ENCODE results near the gene AFG3L2. TPM values are rescaled to one million over a fixed set of nuclear protein-coding genes. Genes with fewer than 3 reads are reported as not detected.
"Not testable (repeated sequence)": the region's sequence is repeated elsewhere in the genome, so short reads cannot be mapped to it uniquely, and the experiment has no call there.

Gene AFG3L2
- total RNA-seq, 1 donor from 2014 or later: 55.3 TPM

DNA sequence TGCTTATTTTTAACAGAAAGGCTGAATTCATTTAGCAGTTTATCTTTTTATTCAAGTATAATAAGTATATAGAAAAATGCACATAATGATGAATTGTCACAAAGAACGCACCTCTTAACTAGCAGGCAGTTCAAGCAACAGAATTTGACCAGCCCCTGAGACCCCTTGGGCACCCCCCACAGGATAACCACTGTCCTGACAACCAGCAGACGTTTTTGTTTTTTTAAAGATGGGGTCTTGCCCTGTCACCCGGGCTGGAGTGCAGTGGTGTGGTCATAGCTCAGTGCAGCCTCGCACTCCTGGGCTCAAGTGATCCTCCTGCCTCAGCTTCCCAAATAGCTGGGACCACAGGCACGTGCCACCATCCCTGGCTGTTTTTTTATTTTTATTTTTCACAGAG lies 44.7 kb upstream of the AFG3L2 start:
- no peaks in the 10 kb centered on the region for H3K36me3 Mint-ChIP-seq (ENCODE audit: low read depth)
- no peak overlapping the region for H3K27ac Mint-ChIP-seq (ENCODE audit: unreplicated experiment)
- TF ChIP-seq, protein P1, sequence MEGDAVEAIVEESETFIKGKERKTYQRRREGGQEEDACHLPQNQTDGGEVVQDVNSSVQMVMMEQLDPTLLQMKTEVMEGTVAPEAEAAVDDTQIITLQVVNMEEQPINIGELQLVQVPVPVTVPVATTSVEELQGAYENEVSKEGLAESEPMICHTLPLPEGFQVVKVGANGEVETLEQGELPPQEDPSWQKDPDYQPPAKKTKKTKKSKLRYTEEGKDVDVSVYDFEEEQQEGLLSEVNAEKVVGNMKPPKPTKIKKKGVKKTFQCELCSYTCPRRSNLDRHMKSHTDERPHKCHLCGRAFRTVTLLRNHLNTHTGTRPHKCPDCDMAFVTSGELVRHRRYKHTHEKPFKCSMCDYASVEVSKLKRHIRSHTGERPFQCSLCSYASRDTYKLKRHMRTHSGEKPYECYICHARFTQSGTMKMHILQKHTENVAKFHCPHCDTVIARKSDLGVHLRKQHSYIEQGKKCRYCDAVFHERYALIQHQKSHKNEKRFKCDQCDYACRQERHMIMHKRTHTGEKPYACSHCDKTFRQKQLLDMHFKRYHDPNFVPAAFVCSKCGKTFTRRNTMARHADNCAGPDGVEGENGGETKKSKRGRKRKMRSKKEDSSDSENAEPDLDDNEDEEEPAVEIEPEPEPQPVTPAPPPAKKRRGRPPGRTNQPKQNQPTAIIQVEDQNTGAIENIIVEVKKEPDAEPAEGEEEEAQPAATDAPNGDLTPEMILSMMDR (conservative IDR thresholded peaks at IDR 0.05): no peak
- H3K27me3 Mint-ChIP-seq (ENCODE audit: low read depth): no peaks in the 10 kb centered on the region
- peak overlapping the region; percentile 89 for H3K4me3 Mint-ChIP-seq
- H3K4me1 Mint-ChIP-seq: peaks cover 29% of the 10 kb centered on the region
- no peak for DNase-seq (ENCODE audit: low read depth, low spot score)
- no peaks in the 10 kb centered on the region for H3K9me3 Mint-ChIP-seq

DNA sequence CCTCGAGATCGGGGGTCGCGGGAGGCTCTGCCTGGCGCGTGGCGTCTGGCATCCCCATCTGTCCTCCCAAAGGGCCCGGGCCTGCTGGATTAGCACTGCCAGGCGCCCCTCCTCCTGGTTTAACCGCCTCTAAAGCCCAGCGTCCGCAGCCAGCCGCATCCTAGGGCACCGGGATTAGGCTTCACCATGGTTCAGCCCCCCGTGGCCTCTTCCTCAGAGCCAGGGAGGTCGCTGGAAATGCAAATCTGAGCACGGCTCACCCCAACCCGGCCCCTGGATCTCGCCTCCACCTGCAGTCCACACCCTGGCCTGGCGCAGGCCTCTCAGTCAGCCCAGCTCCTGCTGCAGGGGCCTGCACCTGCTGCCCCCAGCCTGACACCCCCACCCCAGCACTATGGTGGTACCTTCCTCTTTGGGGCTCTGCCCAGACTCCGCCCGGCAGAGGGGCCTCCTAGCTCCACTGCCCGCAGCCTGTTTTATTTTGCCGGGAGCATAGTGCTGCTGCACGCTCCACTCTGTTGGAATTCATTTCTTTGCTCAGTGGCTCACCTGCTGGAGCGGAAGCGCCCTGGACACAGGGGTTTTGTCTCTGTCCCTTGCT lies 43.9 kb upstream of the AFG3L2 start:
- DNase-seq (ENCODE audit: low read depth, low spot score): peak; percentile 43
- H3K4me1 Mint-ChIP-seq: peaks cover 33% of the 10 kb centered on the region
- H3K36me3 Mint-ChIP-seq (ENCODE audit: low read depth): no peaks in the 10 kb centered on the region
- peak overlapping the region; percentile 89 for H3K4me3 Mint-ChIP-seq
- H3K27me3 Mint-ChIP-seq (ENCODE audit: low read depth): no peaks in the 10 kb centered on the region
- no peaks in the 10 kb centered on the region for H3K9me3 Mint-ChIP-seq
- TF ChIP-seq, protein P1 (conservative IDR thresholded peaks at IDR 0.05): no peak
- H3K27ac Mint-ChIP-seq (ENCODE audit: unreplicated experiment): peak overlapping the region; percentile 85

DNA sequence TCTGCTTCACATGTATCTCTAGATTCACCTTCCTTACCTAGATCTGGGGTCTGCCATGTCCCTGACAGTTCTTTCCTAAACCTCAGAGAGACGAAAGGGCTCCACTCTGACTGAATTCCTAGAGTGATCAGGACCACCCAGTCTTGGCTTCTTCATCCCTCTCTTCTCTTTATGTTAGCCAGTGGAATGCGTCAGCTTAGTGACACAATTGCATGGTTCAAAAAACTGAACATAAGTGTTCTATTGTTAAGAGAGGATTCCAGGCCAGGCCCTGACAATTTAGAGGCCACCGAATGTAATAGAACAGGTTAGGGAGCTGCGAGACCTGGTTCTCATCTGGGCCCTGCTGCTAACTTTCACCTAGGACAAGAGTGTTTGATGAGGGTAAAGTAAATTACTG lies 40.7 kb upstream of the AFG3L2 start:
- peaks cover 50% of the 10 kb centered on the region for H3K4me1 Mint-ChIP-seq
- H3K27me3 Mint-ChIP-seq (ENCODE audit: low read depth): no peaks in the 10 kb centered on the region
- DNase-seq (ENCODE audit: low read depth, low spot score): no peak
- H3K36me3 Mint-ChIP-seq (ENCODE audit: low read depth): no peaks in the 10 kb centered on the region
- peak overlapping the region; percentile 98 for H3K4me3 Mint-ChIP-seq
- H3K9me3 Mint-ChIP-seq: no peaks in the 10 kb centered on the region
- TF ChIP-seq, protein P1 (conservative IDR thresholded peaks at IDR 0.05): no peak
- H3K27ac Mint-ChIP-seq (ENCODE audit: unreplicated experiment): no peak overlapping the region

DNA sequence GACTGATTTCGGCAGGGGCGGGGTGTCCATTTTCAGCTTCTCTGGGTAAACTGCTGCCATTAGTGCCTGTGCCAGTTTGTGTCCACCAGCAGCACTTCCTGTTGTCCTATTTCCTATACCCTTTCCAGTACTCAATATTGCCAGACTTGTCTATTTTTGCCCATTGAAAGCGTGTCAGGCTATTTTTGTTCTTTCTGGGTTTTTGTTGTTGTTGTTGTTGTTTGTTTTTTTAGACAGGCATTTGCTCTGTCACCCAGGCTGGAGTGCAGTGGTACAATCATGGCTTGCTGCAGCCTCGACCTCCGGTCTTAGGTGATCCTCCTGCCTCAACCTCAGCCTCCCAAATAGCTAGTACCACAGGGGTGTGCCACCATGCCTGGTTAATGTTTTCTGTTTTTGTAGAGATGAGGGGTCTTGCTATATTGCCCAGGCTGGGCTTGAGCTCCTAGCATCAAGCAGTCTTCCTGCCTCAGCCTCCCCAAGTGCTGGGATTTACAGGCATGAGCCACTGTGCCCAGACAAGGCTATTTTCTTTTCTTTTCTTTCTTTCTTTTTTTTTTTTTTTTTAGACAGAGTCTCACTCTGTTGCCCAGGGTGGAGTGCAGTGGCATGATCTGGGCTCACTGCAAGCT lies 39.2 kb upstream of the AFG3L2 start:
- no peaks in the 10 kb centered on the region for H3K36me3 Mint-ChIP-seq (ENCODE audit: low read depth)
- DNase-seq (ENCODE audit: low read depth, low spot score): no peak

DNA sequence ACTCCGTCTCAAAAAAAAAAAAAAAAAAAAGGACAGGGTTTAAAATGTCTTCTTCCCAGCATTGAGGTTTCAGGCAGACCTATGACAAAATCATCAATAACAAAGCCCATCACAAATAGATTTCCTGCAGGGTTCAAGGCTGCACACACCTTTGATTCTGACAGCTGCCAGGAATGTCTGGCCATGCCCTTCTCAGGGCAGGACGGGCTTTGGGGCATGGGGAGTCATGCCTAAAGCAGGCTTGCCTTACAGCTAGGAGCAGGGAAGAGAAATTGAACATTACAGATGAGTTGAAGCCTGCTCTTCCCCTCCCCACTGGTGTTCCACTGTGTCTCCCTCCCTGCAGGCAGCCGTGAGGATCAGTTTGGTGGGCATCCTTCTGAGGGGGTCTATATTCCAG lies 34.4 kb upstream of the AFG3L2 start:
- H3K27ac Mint-ChIP-seq (ENCODE audit: unreplicated experiment): no peak overlapping the region
- peaks cover 44% of the 10 kb centered on the region for H3K4me1 Mint-ChIP-seq
- H3K9me3 Mint-ChIP-seq: no peaks in the 10 kb centered on the region

More for the DNA sequence above, 39.2 kb upstream of the AFG3L2 start:
- H3K9me3 Mint-ChIP-seq: no peaks in the 10 kb centered on the region
- TF ChIP-seq, protein P1 (conservative IDR thresholded peaks at IDR 0.05): no peak
- H3K27ac Mint-ChIP-seq (ENCODE audit: unreplicated experiment): peak overlapping the region; percentile 1
- H3K4me1 Mint-ChIP-seq: peaks cover 44% of the 10 kb centered on the region
- H3K4me3 Mint-ChIP-seq: peak overlapping the region; percentile 52
- H3K27me3 Mint-ChIP-seq (ENCODE audit: low read depth): no peaks in the 10 kb centered on the region

DNA sequence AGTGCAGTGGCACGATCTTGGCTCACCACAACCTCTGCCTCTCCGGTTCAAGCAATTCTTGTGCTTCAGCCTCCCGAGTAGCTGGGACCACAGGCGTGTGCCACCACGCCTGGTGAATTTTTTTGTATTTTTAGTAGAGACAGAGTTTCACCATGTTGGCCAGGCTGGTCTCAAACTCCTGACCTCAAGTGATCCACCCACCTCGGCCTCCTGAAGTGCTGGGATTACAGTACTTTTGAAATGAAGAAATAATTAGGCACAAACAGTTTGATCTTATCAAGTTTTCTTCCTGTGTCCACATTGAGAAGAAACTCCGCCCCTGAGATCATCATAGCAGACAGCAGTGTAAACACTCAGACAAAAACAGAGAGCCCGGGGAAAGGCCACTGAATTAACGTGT lies 33.7 kb upstream of the AFG3L2 start:
- Mint-ChIP-seq H3K27me3 (ENCODE audit: low read depth) (peaks cover 19% of the 10 kb centered on the region), H3K4me3 (peak overlapping the region; percentile 39), H3K4me1 (peaks cover 44% of the 10 kb centered on the region)
- not testable (repeated sequence) for H3K36me3 Mint-ChIP-seq (ENCODE audit: low read depth); DNase-seq (ENCODE audit: low read depth, low spot score); H3K27ac Mint-ChIP-seq (ENCODE audit: unreplicated experiment); H3K9me3 Mint-ChIP-seq

More for the DNA sequence above, 34.4 kb upstream of the AFG3L2 start:
- Mint-ChIP-seq H3K4me3 (no peak overlapping the region), H3K27me3 (ENCODE audit: low read depth) (peaks cover 12% of the 10 kb centered on the region), H3K36me3 (ENCODE audit: low read depth) (no peaks in the 10 kb centered on the region)
- TF ChIP-seq, protein P1 (conservative IDR thresholded peaks at IDR 0.05): no peak
- no peak for DNase-seq (ENCODE audit: low read depth, low spot score)
